ENCODE results near the gene BARHL1. TPM values are rescaled to one million over a fixed set of nuclear protein-coding genes. Genes with fewer than 3 reads are reported as not detected.

The BARHL1 gene
- total RNA-seq, 2 donors from 2014 or later, result not detected

- H3K27me3 Mint-ChIP-seq, result peaks cover 41% of the 10 kb centered on the region
- H3K9me3 Mint-ChIP-seq, result no peaks in the 10 kb centered on the region
- peaks cover 7% of the 10 kb centered on the region for H3K36me3 Mint-ChIP-seq (ENCODE audit: low read depth)
- no peak overlapping the region for H3K4me3 Mint-ChIP-seq
- no peak overlapping the region for H3K27ac Mint-ChIP-seq
- no peaks in the 10 kb centered on the region for H3K4me1 Mint-ChIP-seq
- ATAC-seq (replicated peaks), result no peak
Observed at GRCh38 chr9:132587592-132587955, 5.2 kb downstream of the BARHL1 start.

GRCh38 chr9:132588098-132588497, 5.7 kb downstream of the BARHL1 start:
- no peak for ATAC-seq (replicated peaks)
- no peak overlapping the region for H3K27ac Mint-ChIP-seq

GRCh38 chr9:132588501-132589147, 6.2 kb downstream of the BARHL1 start:
- Mint-ChIP-seq H3K36me3 (ENCODE audit: low read depth) (peaks cover 17% of the 10 kb centered on the region), H3K4me3 (no peak overlapping the region)

More at GRCh38 chr9:132588098-132588497, 5.7 kb downstream of the BARHL1 start:
- H3K4me3 Mint-ChIP-seq, result no peak overlapping the region
- no peaks in the 10 kb centered on the region for H3K4me1 Mint-ChIP-seq
- H3K27me3 Mint-ChIP-seq, result peaks cover 42% of the 10 kb centered on the region
- H3K36me3 Mint-ChIP-seq (ENCODE audit: low read depth), result peaks cover 12% of the 10 kb centered on the region
- H3K9me3 Mint-ChIP-seq, result no peaks in the 10 kb centered on the region

GRCh38 chr9:132589148-132590036, 7.0 kb downstream of the BARHL1 start:
- Mint-ChIP-seq H3K36me3 (ENCODE audit: low read depth) (peaks cover 25% of the 10 kb centered on the region), H3K4me3 (no peak overlapping the region), H3K27ac (no peak overlapping the region), H3K4me1 (no peaks in the 10 kb centered on the region), H3K27me3 (peaks cover 41% of the 10 kb centered on the region), H3K9me3 (no peaks in the 10 kb centered on the region)
- no peak for ATAC-seq (replicated peaks)

More at GRCh38 chr9:132588501-132589147, 6.2 kb downstream of the BARHL1 start:
- Mint-ChIP-seq H3K27ac (no peak overlapping the region), H3K4me1 (no peaks in the 10 kb centered on the region), H3K27me3 (peaks cover 43% of the 10 kb centered on the region), H3K9me3 (no peaks in the 10 kb centered on the region)
- no peak for ATAC-seq (replicated peaks)

GRCh38 chr9:132590037-132590317, 7.6 kb downstream of the BARHL1 start:
- Mint-ChIP-seq H3K9me3 (no peaks in the 10 kb centered on the region), H3K36me3 (ENCODE audit: low read depth) (peaks cover 31% of the 10 kb centered on the region), H3K4me1 (no peaks in the 10 kb centered on the region), H3K27ac (no peak overlapping the region), H3K27me3 (peaks cover 35% of the 10 kb centered on the region), H3K4me3 (no peak overlapping the region)
- ATAC-seq (replicated peaks), result no peak

- peaks cover 37% of the 10 kb centered on the region for H3K36me3 Mint-ChIP-seq (ENCODE audit: low read depth)
- ATAC-seq (replicated peaks), result no peak
- H3K4me3 Mint-ChIP-seq, result no peak overlapping the region
- no peaks in the 10 kb centered on the region for H3K4me1 Mint-ChIP-seq
- H3K27ac Mint-ChIP-seq, result no peak overlapping the region
- H3K27me3 Mint-ChIP-seq, result peaks cover 34% of the 10 kb centered on the region
- H3K9me3 Mint-ChIP-seq, result no peaks in the 10 kb centered on the region
Observed at GRCh38 chr9:132590318-132591182, 8.1 kb downstream of the BARHL1 start.

- ATAC-seq (replicated peaks), result no peak
- H3K4me1 Mint-ChIP-seq, result no peaks in the 10 kb centered on the region
- peaks cover 29% of the 10 kb centered on the region for H3K27me3 Mint-ChIP-seq
- no peak overlapping the region for H3K4me3 Mint-ChIP-seq
- H3K27ac Mint-ChIP-seq, result no peak overlapping the region
- no peaks in the 10 kb centered on the region for H3K9me3 Mint-ChIP-seq
- H3K36me3 Mint-ChIP-seq (ENCODE audit: low read depth), result peaks cover 44% of the 10 kb centered on the region
Observed at GRCh38 chr9:132591244-132591643, 8.8 kb downstream of the BARHL1 start.

- Mint-ChIP-seq H3K27me3 (peaks cover 32% of the 10 kb centered on the region), H3K36me3 (ENCODE audit: low read depth) (peaks cover 50% of the 10 kb centered on the region), H3K27ac (no peak overlapping the region), H3K4me1 (no peaks in the 10 kb centered on the region), H3K9me3 (no peaks in the 10 kb centered on the region), H3K4me3 (no peak overlapping the region)
- no peak for ATAC-seq (replicated peaks)
Observed at GRCh38 chr9:132591751-132592314, 9.4 kb downstream of the BARHL1 start.

GRCh38 chr9:132592451-132592850, 10.0 kb downstream of the BARHL1 start:
- Mint-ChIP-seq H3K4me3 (no peak overlapping the region), H3K4me1 (no peaks in the 10 kb centered on the region), H3K36me3 (ENCODE audit: low read depth) (peaks cover 56% of the 10 kb centered on the region), H3K27me3 (peaks cover 32% of the 10 kb centered on the region), H3K9me3 (no peaks in the 10 kb centered on the region), H3K27ac (no peak overlapping the region)
- no peak for ATAC-seq (replicated peaks)

GRCh38 chr9:132594412-132594811, 12.0 kb downstream of the BARHL1 start:
- Mint-ChIP-seq H3K4me3 (no peak overlapping the region), H3K9me3 (no peaks in the 10 kb centered on the region), H3K4me1 (no peaks in the 10 kb centered on the region), H3K27me3 (peaks cover 31% of the 10 kb centered on the region), H3K36me3 (ENCODE audit: low read depth) (peaks cover 75% of the 10 kb centered on the region), H3K27ac (no peak overlapping the region)
- ATAC-seq (replicated peaks), result no peak

- Mint-ChIP-seq H3K27ac (no peak overlapping the region), H3K36me3 (ENCODE audit: low read depth) (peaks cover 84% of the 10 kb centered on the region)
Observed at GRCh38 chr9:132595319-132595718, 12.9 kb downstream of the BARHL1 start.

GRCh38 chr9:132596200-132596599, 13.8 kb downstream of the BARHL1 start:
- Mint-ChIP-seq H3K27me3 (peaks cover 28% of the 10 kb centered on the region), H3K36me3 (ENCODE audit: low read depth) (peaks cover 93% of the 10 kb centered on the region), H3K27ac (no peak overlapping the region), H3K4me1 (no peaks in the 10 kb centered on the region), H3K9me3 (no peaks in the 10 kb centered on the region), H3K4me3 (no peak overlapping the region)
- ATAC-seq (replicated peaks), result no peak

More at GRCh38 chr9:132595319-132595718, 12.9 kb downstream of the BARHL1 start:
- H3K4me3 Mint-ChIP-seq, result no peak overlapping the region
- no peaks in the 10 kb centered on the region for H3K9me3 Mint-ChIP-seq
- H3K27me3 Mint-ChIP-seq, result peaks cover 31% of the 10 kb centered on the region
- H3K4me1 Mint-ChIP-seq, result no peaks in the 10 kb centered on the region
- ATAC-seq (replicated peaks), result no peak

- Mint-ChIP-seq H3K36me3 (ENCODE audit: low read depth) (peaks cover 100% of the 10 kb centered on the region), H3K27ac (no peak overlapping the region), H3K4me3 (no peak overlapping the region), H3K4me1 (no peaks in the 10 kb centered on the region), H3K27me3 (peaks cover 19% of the 10 kb centered on the region), H3K9me3 (no peaks in the 10 kb centered on the region)
- ATAC-seq (replicated peaks), result no peak
Observed at GRCh38 chr9:132597073-132597775, 14.8 kb downstream of the BARHL1 start.
